HepG2 (cell line): Measurements from ENCODE around the gene TCF25. TPM values are rescaled to one million over a fixed set of nuclear protein-coding genes. Genes with fewer than 3 reads are reported as not detected.

Experiments used
- ATAC-seq: fragments of 200-7000 bp; cut with Tn5 transposase; 3 replicates; pipeline ENCODE4 v1.9.1; 2020; ENCODE audit warnings: mild to moderate bottlenecking, moderate library complexity
- BruUV-seq: library from RNA; stranded (reverse); fragments of 400-500 nt; replicated peaks from 2 replicates; lab custom pipeline; 2021; lab: Mats Ljungman, UMichigan
- CTCF ChIA-PET: fragments of 300-600 bp; formaldehyde crosslinking; extraction: SDS; loops from one replicate; lab custom pipeline; 2021; ENCODE audit warnings: low total read pairs, inconsistent platforms, low intra/inter-chr PET ratio; lab: Yijun Ruan, JAX
- POLR2A ChIA-PET: fragments of 350-600 bp; sonication (Branson Sonifier 250); formaldehyde crosslinking; loops from one replicate; lab custom pipeline; 2020; ENCODE audit warnings: antibody characterized with exemption, inconsistent platforms; lab: Yijun Ruan, JAX
- DNase-seq: peaks from one replicate; pipeline ENCODE4 v3.0.0-alpha.2; 2015; ENCODE audit warnings: low spot score
- FAIRE-seq: peaks from 3 replicates; lab custom pipeline; 2011; peaks lifted over from hg19 to GRCh38; lab: Jason Lieb, UNC
- H2AFZ ChIP-seq: one replicate; pipeline ENCODE4 v1.6.1; 2011; ENCODE audit warnings: low read length, inconsistent platforms
- H3K27ac ChIP-seq: fragments of 300-600 bp; 3 replicates; pipeline ENCODE4 v1.8.0; 2011; ENCODE audit warnings: mixed run types, mild to moderate bottlenecking, mixed read lengths, low read length, inconsistent platforms; ENCODE audit not compliant: insufficient read depth; ENCODE audit errors: extremely low read length
- H3K27me3 ChIP-seq, 2 experiments: fragments of 200-600 bp in 1 of 2; 2 replicates in 1 of 2; 3 replicates in 1 of 2; pipeline versions ENCODE4 v1.6.0 to v1.8.0; 2011; ENCODE audit warnings: low read length in 2 of 2, mild to moderate bottlenecking in 2 of 2, moderate library complexity in 2 of 2, inconsistent platforms in 1 of 2; ENCODE audit not compliant: insufficient read depth in 2 of 2, control insufficient read depth in 1 of 2
- H3K36me3 ChIP-seq, 2 experiments: fragments of 200-600 bp in 1 of 2; replicated peaks in 1 of 2; 2 replicates in 1 of 2; 3 replicates in 1 of 2; pipeline versions ENCODE4 v1.5.1 to v1.8.0; 2011; ENCODE audit warnings: low read length in 2 of 2, inconsistent platforms in 1 of 2; ENCODE audit not compliant: insufficient read depth in 2 of 2, control insufficient read depth in 1 of 2
- H3K4me1 ChIP-seq: 2 replicates; pipeline ENCODE4 v1.5.1; 2012; ENCODE audit warnings: low read length, inconsistent platforms; ENCODE audit not compliant: insufficient read depth
- H3K4me2 ChIP-seq: 2 replicates; pipeline ENCODE4 v1.6.0; 2011; ENCODE audit warnings: low read depth, low read length, inconsistent platforms
- H3K4me3 ChIP-seq, 3 experiments: fragments of 200-600 bp in 1 of 3; sonication (generic), shearing (Covaris generic) in 1 of 3; replicated peaks in 1 of 3; 2 replicates each; pipeline ENCODE4 v1.5.1; 2011 to 2016; ENCODE audit warnings: low read length in 3 of 3, inconsistent platforms in 2 of 3, low read depth in 2 of 3, mild to moderate bottlenecking in 2 of 3, control low read depth in 1 of 3, mixed read lengths in 1 of 3; ENCODE audit not compliant: insufficient read depth in 1 of 3
- H3K79me2 ChIP-seq: one replicate; pipeline ENCODE4 v1.6.1; 2011; ENCODE audit warnings: low read length, inconsistent platforms; ENCODE audit not compliant: insufficient read depth
- H3K9ac ChIP-seq: 2 replicates; pipeline ENCODE4 v1.6.0; 2011; ENCODE audit warnings: mild to moderate bottlenecking, low read depth, low read length, inconsistent platforms; ENCODE audit not compliant: insufficient read depth
- H3K9me3 ChIP-seq: 2 replicates; pipeline ENCODE4 v1.5.1; 2012; ENCODE audit warnings: mild to moderate bottlenecking, low read length
- H4K20me1 ChIP-seq: 2 replicates; pipeline ENCODE4 v1.6.0; 2011; ENCODE audit warnings: inconsistent platforms, mild to moderate bottlenecking, low read length, moderate library complexity; ENCODE audit not compliant: insufficient read depth
- AGO2 ChIP-seq: fragments of 200-400 bp; formaldehyde crosslinking; optimal IDR thresholded peaks from 2 replicates; pipeline ENCODE3; 2017; ENCODE audit warnings: mild to moderate bottlenecking, low read depth, low read length, moderate library complexity
- CAMTA2 ChIP-seq: sonication (generic); formaldehyde crosslinking; IDR thresholded peaks from 2 replicates; pipeline ENCODE4 v1.4.0; 2020; ENCODE audit warnings: mild to moderate bottlenecking, missing genetic modification reagents, borderline replicate concordance
- CREB1 ChIP-seq, 2 experiments: fragments of 450-650 bp in 1 of 2; IDR thresholded peaks; 2 replicates each; pipeline ENCODE4 v1.6.1; 2016 to 2017; ENCODE audit warnings: control low read depth in 1 of 2, mild to moderate bottlenecking in 1 of 2, missing compliant biosample characterization in 1 of 2, missing genetic modification characterization in 1 of 2
- DR1 ChIP-seq: sonication (generic); formaldehyde crosslinking; IDR thresholded peaks from 2 replicates; pipeline ENCODE4 v1.8.0; 2021; ENCODE audit warnings: mild to moderate bottlenecking, missing genetic modification reagents, inconsistent platforms
- FOXC1 ChIP-seq: sonication (generic); formaldehyde crosslinking; IDR thresholded peaks from 2 replicates; pipeline ENCODE4 v1.8.0; 2022; ENCODE audit warnings: mild to moderate bottlenecking, missing genetic modification reagents, borderline replicate concordance
- GATAD1 ChIP-seq: IDR thresholded peaks from 2 replicates; pipeline ENCODE4 v1.6.1; 2016; ENCODE audit warnings: missing genetic modification reagents, missing compliant biosample characterization
- HIC2 ChIP-seq: sonication (generic); formaldehyde crosslinking; IDR thresholded peaks from 2 replicates; pipeline ENCODE4 v1.9.0; 2022; ENCODE audit warnings: low read depth, missing genetic modification reagents
- KDM5B ChIP-seq: sonication (generic); formaldehyde crosslinking; IDR thresholded peaks from 2 replicates; pipeline ENCODE4 v1.4.0; 2020; ENCODE audit warnings: missing genetic modification reagents, mild to moderate bottlenecking, borderline replicate concordance
- MTERF4 ChIP-seq: sonication (generic); formaldehyde crosslinking; IDR thresholded peaks from 2 replicates; pipeline ENCODE4 v1.8.0; 2023; ENCODE audit warnings: mild to moderate bottlenecking, missing genetic modification reagents
- ZBTB43 ChIP-seq: sonication (generic); formaldehyde crosslinking; conservative IDR thresholded peaks from 2 replicates; pipeline ENCODE4 v1.4.0; 2020; ENCODE audit warnings: missing genetic modification reagents
- ZNF235 ChIP-seq: sonication (generic); formaldehyde crosslinking; IDR thresholded peaks from 2 replicates; pipeline ENCODE4 v1.8.1; 2023; ENCODE audit warnings: mild to moderate bottlenecking, missing genetic modification reagents, borderline replicate concordance
- ZNF274 ChIP-seq: sonication (generic); formaldehyde crosslinking; IDR thresholded peaks from 2 replicates; pipeline ENCODE4 v1.5.1; 2020; ENCODE audit warnings: mild to moderate bottlenecking, missing genetic modification reagents
- ZNF44 ChIP-seq: sonication (generic); formaldehyde crosslinking; IDR thresholded peaks from 2 replicates; pipeline ENCODE4 v1.5.1; 2020; ENCODE audit warnings: mild to moderate bottlenecking, missing genetic modification reagents
- ZNF543 ChIP-seq: sonication (generic); formaldehyde crosslinking; IDR thresholded peaks from 2 replicates; pipeline ENCODE4 v1.4.0; 2020; ENCODE audit warnings: mild to moderate bottlenecking, missing genetic modification reagents
- ZNF891 ChIP-seq: sonication (generic); formaldehyde crosslinking; IDR thresholded peaks from 2 replicates; pipeline ENCODE4 v1.5.0; 2020; ENCODE audit warnings: mild to moderate bottlenecking, missing genetic modification reagents
- WGBS: methylation state at CpG from one replicate; pipeline ENCODE4 v1.1.6; 2017; ENCODE audit warnings: low lambda C conversion rate; 5-methylcytosine and 5-hydroxymethylcytosine counted together
- in situ Hi-C: cut with HindIII; loops from 2 replicates; pipeline ENCODE4 v1.10.0; 2017; ENCODE audit warnings: low pct_unique_long_range_greater_than_20kb; ENCODE audit not compliant: extremely low pct_ligation_motif_present
- intact Hi-C: fragments of 100-400 bp; cut with micrococcal nuclease; formaldehyde crosslinking; loops from one replicate; pipeline ENCODE4 v1.10.0; 2022; ENCODE audit not compliant: unreplicated experiment
- polyA plus RNA-seq, 8 experiments: library from polyadenylated mRNA; depleted of rRNA in 3 of 8; stranded (reverse) in 7 of 8; unstranded in 1 of 8; fragments of >200 nt; fragmentation: Illumina TruSeq in 4 of 8; extraction: Trizol in 4 of 8; gene quantifications; 2 replicates each; pipeline versions ENCODE4 v1.2.1 to v1.2.3, GENCODE V29; 2011 to 2016; ENCODE audit warnings: low read depth in 4 of 8, missing spikeins in 1 of 8, mixed read lengths in 1 of 8; ENCODE audit not compliant: insufficient read depth in 1 of 8
- total RNA-seq, 5 experiments: library from RNA; depleted of rRNA; stranded (reverse); fragments of >200 nt; fragmentation: Illumina TruSeq; extraction: Trizol; gene quantifications; 2 replicates each; pipeline ENCODE4 v1.2.3, GENCODE V29; 2016; ENCODE audit warnings: low read depth in 1 of 5

Gene TCF25
- total and polyA plus RNA-seq, 2 of the 13 experiments (the other 11 are each of a cell fraction or from before 2014, with no cell fraction given) = 138 to 206 TPM

GRCh38 chr16:89909777-89910716 lies 36.7 kb downstream of the TCF25 start (continued):
- TF ChIP-seq GATAD1 (CRISPR knock-in tag) (peak; percentile 43; the same call in 1 of the 2 replicates), HIC2 (CRISPR knock-in tag) (peak; percentile 24; the same call in 1 of the 2 replicates), CREB1 (IDR thresholded peaks at IDR 0.05) (no peak), CREB1 (CRISPR knock-in tag; IDR thresholded peaks at IDR 0.05) (no peak)

GRCh38 chr16:89910717-89911354 lies 37.4 kb downstream of the TCF25 start:
- in situ Hi-C loops (no loop called here), intact Hi-C loops (no loop called here)
- CTCF ChIA-PET = interaction anchor here (1.0 kb wide), 1 partner anchor 8 kb away, joined by 4 read pairs; the partner anchor contains the start of gene MC1R
- 97% methylated on average over 25 of the region's 27 CpGs for WGBS
- Histone ChIP-seq H3K27me3 (no peaks in the 10 kb centered on the region), H3K4me2 (no peak overlapping the region), H3K4me3 (no peak overlapping the region), H3K4me1 (peaks cover 25% of the 10 kb centered on the region), H2AFZ (no peak overlapping the region), H3K27ac (no peak overlapping the region), H3K9ac (no peak overlapping the region), H3K79me2 (no peaks in the 10 kb centered on the region), H3K9me3 (no peaks in the 10 kb centered on the region), H3K36me3 (peaks cover 16 to 21% of the 10 kb centered on the region in 2 experiments), H4K20me1 (no peaks in the 10 kb centered on the region; the same call in 1 of the 2 replicates)
- no peak for ATAC-seq
- no peak for FAIRE-seq
- POLR2A ChIA-PET = interaction anchor here (1.0 to 8.1 kb wide), 5 partner anchors 8 to 63 kb away, joined by 3 to 78 read pairs (median 5); partner anchors contain the start of genes MC1R, TCF25 and TUBB3
- DNase-seq = no peak
- no TSS peak for BruUV-seq
- TF ChIP-seq ZNF543 (no peak), CAMTA2 (CRISPR knock-in tag) (0 out of 2 replicates have a peak, but pooled peaks have one; percentile 57), ZBTB43 (CRISPR knock-in tag) (no peak), ZNF235 (CRISPR knock-in tag) (0 out of 2 replicates have a peak, but pooled peaks have one; percentile 43), DR1 (CRISPR knock-in tag) (peak; percentile 52), AGO2 (peak; percentile 66), KDM5B (CRISPR knock-in tag) (peak; percentile 14; the same call in 1 of the 2 replicates), FOXC1 (0 out of 2 replicates have a peak, but pooled peaks have one; percentile 23), ZNF44 (CRISPR knock-in tag) (no peak), ZNF891 (CRISPR knock-in tag) (no peak), ZNF274 (peak; percentile 2; the same call in 1 of the 2 replicates), MTERF4 (CRISPR knock-in tag) (0 out of 2 replicates have a peak, but pooled peaks have one; percentile 25)
